HG03442 (cell line): ENCODE data around the gene PRDM16.

Source experiments
- ATAC-seq: cut with Tn5 transposase; IDR thresholded peaks from one replicate; pipeline ENCODE4 v1.9.1; 2021; ENCODE audit warnings: mild to moderate bottlenecking, moderate library complexity; ENCODE audit not compliant: unreplicated experiment

Gene PRDM16

GRCh38 chr1:3329640-3330281 is 260.8 kb downstream of the PRDM16 start:
- no peak for ATAC-seq

- no peak for ATAC-seq
These were observed 261.8 kb downstream of the PRDM16 start for GRCh38 chr1:3330771-3331245.

- no peak for ATAC-seq
These were observed 262.6 kb downstream of the PRDM16 start for GRCh38 chr1:3331564-3331963.

- ATAC-seq: no peak
These were observed 263.0 kb downstream of the PRDM16 start for GRCh38 chr1:3332043-3332442.

- no peak for ATAC-seq
These were observed 263.7 kb downstream of the PRDM16 start for GRCh38 chr1:3332662-3333061.

- ATAC-seq: no peak
These were observed 264.9 kb downstream of the PRDM16 start for GRCh38 chr1:3333903-3334302.

- ATAC-seq: no peak
These were observed 265.4 kb downstream of the PRDM16 start for GRCh38 chr1:3334366-3334765.

- no peak for ATAC-seq
These were observed 267.0 kb downstream of the PRDM16 start for GRCh38 chr1:3335754-3336640.

GRCh38 chr1:3336641-3337630 is 267.9 kb downstream of the PRDM16 start:
- no peak for ATAC-seq

- ATAC-seq: no peak
These were observed 269.1 kb downstream of the PRDM16 start for GRCh38 chr1:3337798-3338724.

- no peak for ATAC-seq
These were observed 269.7 kb downstream of the PRDM16 start for GRCh38 chr1:3338725-3339070.

- no peak for ATAC-seq
These were observed 270.9 kb downstream of the PRDM16 start for GRCh38 chr1:3339856-3340255.

- no peak for ATAC-seq
These were observed 271.7 kb downstream of the PRDM16 start for GRCh38 chr1:3340548-3341235.

GRCh38 chr1:3341236-3341994 is 272.4 kb downstream of the PRDM16 start:
- no peak for ATAC-seq

- no peak for ATAC-seq
These were observed 274.0 kb downstream of the PRDM16 start for GRCh38 chr1:3342960-3343359.

GRCh38 chr1:3344395-3344794 is 275.4 kb downstream of the PRDM16 start:
- no peak for ATAC-seq

GRCh38 chr1:3345792-3346191 is 276.8 kb downstream of the PRDM16 start:
- no peak for ATAC-seq

GRCh38 chr1:3346478-3346877 is 277.5 kb downstream of the PRDM16 start:
- no peak for ATAC-seq
